Keratinocyte (primary cell): ENCODE data around the gene ZGPAT. TPM values are rescaled to one million over a fixed set of nuclear protein-coding genes. Genes with fewer than 3 reads are reported as not detected.

Experiments
- DNase-seq: peaks from one replicate; pipeline ENCODE4 v3.0.0-alpha.2; 2011; ENCODE audit warnings: low read depth, missing footprints, low spot score
- FAIRE-seq: peaks from 2 replicates; lab custom pipeline; 2011; peaks lifted over from hg19 to GRCh38; lab: Jason Lieb, UNC
- H2AFZ ChIP-seq: 2 replicates; pipeline ENCODE4 v1.6.0; 2012; ENCODE audit warnings: low read length, control low read depth, inconsistent platforms; ENCODE audit not compliant: control insufficient read depth
- H3K27ac ChIP-seq: 2 replicates; pipeline ENCODE4 v1.5.1; 2011; ENCODE audit warnings: low read length; ENCODE audit not compliant: control insufficient read depth, insufficient read depth
- H3K27me3 ChIP-seq: 3 replicates; pipeline ENCODE4 v1.6.0; 2011; ENCODE audit warnings: low read length; ENCODE audit not compliant: control insufficient read depth, insufficient read depth; ENCODE audit errors: extremely low read depth
- H3K36me3 ChIP-seq, 2 experiments: 2 replicates in 1 of 2; 3 replicates in 1 of 2; pipeline ENCODE4 v1.5.1; 2011; ENCODE audit warnings: low read length in 2 of 2, mild to moderate bottlenecking in 1 of 2; ENCODE audit not compliant: control insufficient read depth in 2 of 2, insufficient read depth in 2 of 2; ENCODE audit errors: extremely low read depth in 1 of 2
- H3K4me1 ChIP-seq: 3 replicates; pipeline ENCODE4 v1.5.1; 2011; ENCODE audit warnings: low read length; ENCODE audit not compliant: control insufficient read depth, insufficient read depth; ENCODE audit errors: extremely low read depth
- H3K4me2 ChIP-seq: 3 replicates; pipeline ENCODE4 v1.6.0; 2011; ENCODE audit warnings: low read depth, low read length; ENCODE audit not compliant: control insufficient read depth, insufficient read depth; ENCODE audit errors: extremely low read depth
- H3K4me3 ChIP-seq, 3 experiments: fragments of 200-600 bp in 1 of 3; sonication (generic) in 1 of 3; 2 replicates in 2 of 3; 3 replicates in 1 of 3; pipeline ENCODE4 v1.5.1; 2011 to 2016; ENCODE audit warnings: low read length in 3 of 3, mild to moderate bottlenecking in 3 of 3, control low read depth in 2 of 3, inconsistent platforms in 1 of 3, low read depth in 1 of 3, mixed read lengths in 1 of 3, mixed run types in 1 of 3, moderate library complexity in 1 of 3; ENCODE audit not compliant: control insufficient read depth in 2 of 3, insufficient read depth in 2 of 3; ENCODE audit errors: extremely low read depth in 1 of 3
- H3K79me2 ChIP-seq: 2 replicates; pipeline ENCODE4 v1.6.0; 2012; ENCODE audit warnings: low read length; ENCODE audit not compliant: control insufficient read depth, insufficient read depth
- H3K9ac ChIP-seq: 3 replicates; pipeline ENCODE4 v1.6.0; 2011; ENCODE audit warnings: low read length; ENCODE audit not compliant: control insufficient read depth, insufficient read depth; ENCODE audit errors: extremely low read depth
- H3K9me1 ChIP-seq: 3 replicates; pipeline ENCODE4 v1.6.0; 2011; ENCODE audit warnings: low read length; ENCODE audit not compliant: control insufficient read depth, insufficient read depth; ENCODE audit errors: extremely low read depth
- H3K9me3 ChIP-seq: 2 replicates; pipeline ENCODE4 v1.5.1; 2012; ENCODE audit warnings: low read depth, low read length; ENCODE audit not compliant: control insufficient read depth
- H4K20me1 ChIP-seq: 3 replicates; pipeline ENCODE4 v1.6.0; 2011; ENCODE audit warnings: low read length; ENCODE audit not compliant: control insufficient read depth, insufficient read depth; ENCODE audit errors: extremely low read depth
- EZH2 ChIP-seq: IDR thresholded peaks from one replicate; pipeline ENCODE4 v1.6.1; 2012; ENCODE audit warnings: inconsistent platforms, mild to moderate bottlenecking, low read length, moderate library complexity
- dilution Hi-C: fragments of 300-500 bp; cut with MboI; formaldehyde crosslinking; loops from one replicate; pipeline ENCODE4 v1.7.0; 2020; ENCODE audit warnings: low sequenced_read_pairs; ENCODE audit not compliant: extremely low pct_ligation_motif_present
- polyA plus RNA-seq, 5 experiments: library from polyadenylated mRNA; depleted of rRNA in 3 of 5; stranded (reverse) in 3 of 5; stranded (forward) in 1 of 5; unstranded in 1 of 5; fragments of >200 nt; gene quantifications; 1 replicate in 1 of 5; 2 replicates in 3 of 5; 3 replicates in 1 of 5; pipeline versions ENCODE4 v1.2.1 to v1.2.3, GENCODE V29; 2011 to 2012; ENCODE audit warnings: missing spikeins in 2 of 5, low read depth in 1 of 5, low replicate concordance in 1 of 5
- TF ChIP-seq, protein P1 (sequence below), 3 experiments: IDR thresholded peaks in 1 of 3; conservative IDR thresholded peaks in 1 of 3; optimal IDR thresholded peaks in 1 of 3; 2 replicates in 2 of 3; 3 replicates in 1 of 3; pipeline versions ENCODE3 to v1.5.1; 2011; ENCODE audit warnings: low read length in 3 of 3, mild to moderate bottlenecking in 3 of 3, moderate library complexity in 2 of 3, control low read depth in 1 of 3, inconsistent platforms in 1 of 3; ENCODE audit not compliant: insufficient read depth in 2 of 3; ENCODE audit errors: extremely low read depth in 1 of 3

ZGPAT gene
- polyA plus RNA-seq, 1 donor (not counting 4 experiments of a cell fraction or from before 2014, with no cell fraction given), result 7.8 TPM

GRCh38 chr20:63778857-63779256 is 71.0 kb downstream of the ZGPAT start:
- dilution Hi-C loops, result no loop called here
- Histone ChIP-seq H3K4me1 (no peaks in the 10 kb centered on the region), H3K27me3 (peaks cover 10% of the 10 kb centered on the region), H3K9me3 (no peaks in the 10 kb centered on the region), H3K36me3 (no peaks in the 10 kb centered on the region), H4K20me1 (no peaks in the 10 kb centered on the region), H3K4me2 (no peak overlapping the region), H3K4me3 (no peak overlapping the region), H3K9ac (no peak overlapping the region), H2AFZ (no peak overlapping the region), H3K9me1 (no peaks in the 10 kb centered on the region), H3K79me2 (no peaks in the 10 kb centered on the region), H3K27ac (no peak overlapping the region)
- DNase-seq (no peak), FAIRE-seq (no peak)
- TF ChIP-seq EZH2, result no peak
- TF ChIP-seq, protein P1, sequence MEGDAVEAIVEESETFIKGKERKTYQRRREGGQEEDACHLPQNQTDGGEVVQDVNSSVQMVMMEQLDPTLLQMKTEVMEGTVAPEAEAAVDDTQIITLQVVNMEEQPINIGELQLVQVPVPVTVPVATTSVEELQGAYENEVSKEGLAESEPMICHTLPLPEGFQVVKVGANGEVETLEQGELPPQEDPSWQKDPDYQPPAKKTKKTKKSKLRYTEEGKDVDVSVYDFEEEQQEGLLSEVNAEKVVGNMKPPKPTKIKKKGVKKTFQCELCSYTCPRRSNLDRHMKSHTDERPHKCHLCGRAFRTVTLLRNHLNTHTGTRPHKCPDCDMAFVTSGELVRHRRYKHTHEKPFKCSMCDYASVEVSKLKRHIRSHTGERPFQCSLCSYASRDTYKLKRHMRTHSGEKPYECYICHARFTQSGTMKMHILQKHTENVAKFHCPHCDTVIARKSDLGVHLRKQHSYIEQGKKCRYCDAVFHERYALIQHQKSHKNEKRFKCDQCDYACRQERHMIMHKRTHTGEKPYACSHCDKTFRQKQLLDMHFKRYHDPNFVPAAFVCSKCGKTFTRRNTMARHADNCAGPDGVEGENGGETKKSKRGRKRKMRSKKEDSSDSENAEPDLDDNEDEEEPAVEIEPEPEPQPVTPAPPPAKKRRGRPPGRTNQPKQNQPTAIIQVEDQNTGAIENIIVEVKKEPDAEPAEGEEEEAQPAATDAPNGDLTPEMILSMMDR (optimal IDR thresholded peaks at IDR 0.05 in 1 of 3, IDR thresholded peaks at IDR 0.05 in 1 of 3, conservative IDR thresholded peaks at IDR 0.05 in 1 of 3; ENCODE audit: extremely low read depth in 1 of 3, insufficient read depth in 2 of 3, low read length in 3 of 3), result no peak

DNA sequence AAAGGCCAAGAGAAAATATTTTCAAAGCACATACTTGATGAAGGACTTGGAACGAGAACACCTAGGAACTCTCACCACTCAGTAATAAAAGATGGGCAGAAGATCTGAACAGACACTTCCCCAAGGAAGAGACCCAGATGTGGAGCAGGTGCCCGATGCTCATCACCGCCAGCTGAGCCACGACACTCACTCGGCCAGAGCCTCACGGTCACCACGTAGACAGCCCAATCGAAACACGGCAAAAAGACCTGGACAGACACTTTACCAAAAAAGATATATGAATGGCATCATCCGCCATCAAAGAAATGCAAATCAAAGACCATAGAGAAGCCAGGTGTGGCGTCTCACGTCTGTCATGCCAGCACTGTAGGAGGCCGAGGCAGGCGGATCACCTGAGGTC is 73.3 kb downstream of the ZGPAT start:
- H3K9ac ChIP-seq, result no peak overlapping the region
- H3K4me1 ChIP-seq, result no peaks in the 10 kb centered on the region
- DNase-seq, result no peak
- H3K27ac ChIP-seq, result no peak overlapping the region
- no peaks in the 10 kb centered on the region for H3K36me3 ChIP-seq
- TF ChIP-seq, protein P1 (optimal IDR thresholded peaks at IDR 0.05 in 1 of 3, IDR thresholded peaks at IDR 0.05 in 1 of 3, conservative IDR thresholded peaks at IDR 0.05 in 1 of 3; ENCODE audit: extremely low read depth in 1 of 3, insufficient read depth in 2 of 3, low read length in 3 of 3), result no peak
- TF ChIP-seq EZH2, result no peak
- FAIRE-seq, result no peak
- H3K79me2 ChIP-seq, result no peaks in the 10 kb centered on the region
- dilution Hi-C loops, result no loop called here
- H3K4me3 ChIP-seq, result no peak overlapping the region
- no peaks in the 10 kb centered on the region for H4K20me1 ChIP-seq
- no peaks in the 10 kb centered on the region for H3K9me3 ChIP-seq
- H3K27me3 ChIP-seq, result no peaks in the 10 kb centered on the region
- H2AFZ ChIP-seq, result no peak overlapping the region
- H3K9me1 ChIP-seq, result no peaks in the 10 kb centered on the region
- no peak overlapping the region for H3K4me2 ChIP-seq
